Thyroid gland (tissue), 4 donors: Measurements from ENCODE around the gene KLF13. TPM values are rescaled to one million over a fixed set of nuclear protein-coding genes. Genes with fewer than 3 reads are reported as not detected.

Experiments used
- DNase-seq, 2 donors: peaks; one replicate each; pipeline ENCODE4 v3.0.0-alpha.2; 2019
- H3K27ac ChIP-seq, 3 donors: fragments of 200-600 bp; sonication (generic); 1 replicate in 2 of 3; 2 replicates in 1 of 3; pipeline ENCODE4 v1.5.1; 2016 to 2019; ENCODE audit warnings: mild to moderate bottlenecking in 1 of 3, moderate library complexity in 1 of 3
- H3K27me3 ChIP-seq: fragments of 200-600 bp; sonication (generic); one replicate; pipeline ENCODE4 v1.5.1; 2019
- H3K36me3 ChIP-seq, 2 donors: fragments of 200-600 bp; sonication (generic); one replicate each; pipeline ENCODE4 v1.5.1; 2016 to 2019
- H3K4me1 ChIP-seq, 2 donors: fragments of 200-600 bp; sonication (generic); one replicate each; pipeline ENCODE4 v1.5.1; 2017 to 2019
- H3K4me3 ChIP-seq, 3 donors: fragments of 200-600 bp; sonication (generic); replicated peaks in 1 of 3; 1 replicate in 2 of 3; 2 replicates in 1 of 3; pipeline ENCODE4 v1.5.1; 2016; ENCODE audit warnings: mild to moderate bottlenecking in 1 of 3
- H3K9me3 ChIP-seq: fragments of 200-600 bp; sonication (generic); one replicate; pipeline ENCODE4 v1.5.1; 2017
- POLR2A ChIP-seq, 2 donors: fragments of 450-650 bp; IDR thresholded peaks; one replicate each; pipeline ENCODE4 v1.6.1; 2017; ENCODE audit warnings: antibody characterized with exemption in 2 of 2, mild to moderate bottlenecking in 2 of 2, moderate library complexity in 1 of 2
- WGBS, 2 donors: methylation state at CpG; one replicate each; pipeline ENCODE4 v1.1.5; 2017; 5-methylcytosine and 5-hydroxymethylcytosine counted together
- intact Hi-C: fragments of 100-400 bp; cut with DNase I; formaldehyde crosslinking; loops from one replicate; pipeline ENCODE4 v1.15.1; 2023
- total RNA-seq, 4 donors: library from RNA; depleted of rRNA; stranded (reverse); fragments of >200 nt; gene quantifications; one replicate each; pipeline ENCODE4 v1.2.3, GENCODE V29; 2016
- TF ChIP-seq, protein P1 (sequence below), 6 experiments: fragments of 200-600 bp in 3 of 6; fragments of 450-650 bp in 3 of 6; sonication (generic) in 3 of 6; IDR thresholded peaks; one replicate each; pipeline ENCODE4 v1.5.1; 2016 to 2019; ENCODE audit warnings: antibody characterized with exemption in 6 of 6, mild to moderate bottlenecking in 2 of 6, inconsistent platforms in 1 of 6, moderate library complexity in 1 of 6

Gene KLF13
- total RNA-seq, 4 donors from 2014 or later, result 84.0 to 117 (median 97.6) TPM

DNA sequence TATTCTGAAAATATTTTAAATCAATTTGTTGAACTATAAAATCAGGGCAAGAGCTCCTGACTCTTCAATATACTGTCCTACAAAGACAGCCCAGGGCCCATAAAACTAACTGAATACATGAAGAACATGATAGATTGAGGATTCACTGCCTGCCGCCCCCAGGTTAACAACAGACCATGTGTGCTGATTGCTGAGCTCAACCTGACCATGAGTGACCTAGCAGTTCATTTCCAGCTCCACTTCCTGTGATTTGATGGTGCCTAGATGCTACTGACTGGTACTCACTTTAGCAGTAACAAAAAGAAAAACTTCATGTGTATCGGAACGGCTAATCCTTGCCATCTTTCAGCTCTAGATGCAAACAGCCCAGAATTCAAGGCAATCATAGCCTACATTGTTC is 9.6 kb upstream of the KLF13 start:
- no peak overlapping the region for H3K27ac ChIP-seq
- TF ChIP-seq, protein P1, sequence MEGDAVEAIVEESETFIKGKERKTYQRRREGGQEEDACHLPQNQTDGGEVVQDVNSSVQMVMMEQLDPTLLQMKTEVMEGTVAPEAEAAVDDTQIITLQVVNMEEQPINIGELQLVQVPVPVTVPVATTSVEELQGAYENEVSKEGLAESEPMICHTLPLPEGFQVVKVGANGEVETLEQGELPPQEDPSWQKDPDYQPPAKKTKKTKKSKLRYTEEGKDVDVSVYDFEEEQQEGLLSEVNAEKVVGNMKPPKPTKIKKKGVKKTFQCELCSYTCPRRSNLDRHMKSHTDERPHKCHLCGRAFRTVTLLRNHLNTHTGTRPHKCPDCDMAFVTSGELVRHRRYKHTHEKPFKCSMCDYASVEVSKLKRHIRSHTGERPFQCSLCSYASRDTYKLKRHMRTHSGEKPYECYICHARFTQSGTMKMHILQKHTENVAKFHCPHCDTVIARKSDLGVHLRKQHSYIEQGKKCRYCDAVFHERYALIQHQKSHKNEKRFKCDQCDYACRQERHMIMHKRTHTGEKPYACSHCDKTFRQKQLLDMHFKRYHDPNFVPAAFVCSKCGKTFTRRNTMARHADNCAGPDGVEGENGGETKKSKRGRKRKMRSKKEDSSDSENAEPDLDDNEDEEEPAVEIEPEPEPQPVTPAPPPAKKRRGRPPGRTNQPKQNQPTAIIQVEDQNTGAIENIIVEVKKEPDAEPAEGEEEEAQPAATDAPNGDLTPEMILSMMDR (IDR thresholded peaks at IDR 0.05), result no peak
- no peak for TF ChIP-seq POLR2A (IDR thresholded peaks at IDR 0.05)
- no peak overlapping the region for H3K4me3 ChIP-seq
- intact Hi-C loops, result no loop called here
- no peaks in the 10 kb centered on the region for H3K27me3 ChIP-seq
- H3K4me1 ChIP-seq, result no peaks in the 10 kb centered on the region
- no peaks in the 10 kb centered on the region for H3K9me3 ChIP-seq
- no peaks in the 10 kb centered on the region for H3K36me3 ChIP-seq
- DNase-seq, result no peak
- 88 to 90% methylated on average over 3 of the region's 3 CpGs for WGBS, 2 donors

DNA sequence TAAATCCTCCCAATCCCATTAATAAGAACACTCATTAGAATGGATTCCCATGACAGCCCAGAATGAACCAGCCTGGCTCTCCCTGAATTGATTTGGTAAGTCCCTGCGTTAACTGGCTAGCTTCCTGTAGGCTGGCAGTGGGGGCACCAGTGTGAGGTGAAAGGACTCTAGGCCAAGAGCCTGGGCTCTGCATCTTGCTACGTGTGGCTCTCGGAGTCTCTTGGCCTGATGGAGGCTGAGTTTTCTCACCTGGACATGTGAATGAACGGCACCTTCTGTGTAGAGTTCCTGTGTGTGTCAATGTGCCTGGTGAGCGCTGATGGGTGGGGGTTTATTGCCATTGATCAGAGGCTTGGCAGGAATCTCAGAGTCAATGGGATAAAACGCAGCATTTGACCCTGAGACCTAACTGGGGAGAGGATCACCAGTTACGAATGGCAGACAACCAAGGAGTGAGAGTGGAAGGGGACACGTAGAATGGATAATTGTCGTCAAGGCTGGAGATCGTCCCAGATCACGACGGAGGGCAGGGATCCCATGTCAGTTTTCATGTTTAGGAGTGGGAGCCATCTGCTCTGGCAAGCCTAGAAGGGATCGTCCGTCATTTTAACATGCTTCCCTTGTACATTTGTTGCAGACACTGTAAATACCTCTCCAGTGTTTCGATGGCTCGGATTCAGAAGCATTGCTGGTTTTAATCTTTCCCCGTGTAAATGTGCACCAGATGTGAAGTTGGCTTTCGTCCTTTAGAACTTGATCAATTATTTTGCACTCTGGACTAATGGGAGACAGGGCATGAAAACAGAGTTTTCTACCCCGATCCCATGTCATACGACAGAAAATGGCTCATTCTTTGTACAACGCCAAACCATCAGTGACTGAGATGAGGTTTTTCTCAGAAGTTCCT is 9.0 kb upstream of the KLF13 start:
- Histone ChIP-seq H3K27ac (no peak overlapping the region), H3K27me3 (no peaks in the 10 kb centered on the region), H3K9me3 (no peaks in the 10 kb centered on the region), H3K4me3 (no peak overlapping the region), H3K4me1 (no peaks in the 10 kb centered on the region), H3K36me3 (no peaks in the 10 kb centered on the region)
- TF ChIP-seq, protein P1 (IDR thresholded peaks at IDR 0.05), result no peak
- no peak for TF ChIP-seq POLR2A (IDR thresholded peaks at IDR 0.05)
- WGBS, 2 donors, result 81 to 85% methylated on average over 20 to 21 of the region's 21 CpGs
- intact Hi-C loops, result no loop called here
- DNase-seq, result no peak

DNA sequence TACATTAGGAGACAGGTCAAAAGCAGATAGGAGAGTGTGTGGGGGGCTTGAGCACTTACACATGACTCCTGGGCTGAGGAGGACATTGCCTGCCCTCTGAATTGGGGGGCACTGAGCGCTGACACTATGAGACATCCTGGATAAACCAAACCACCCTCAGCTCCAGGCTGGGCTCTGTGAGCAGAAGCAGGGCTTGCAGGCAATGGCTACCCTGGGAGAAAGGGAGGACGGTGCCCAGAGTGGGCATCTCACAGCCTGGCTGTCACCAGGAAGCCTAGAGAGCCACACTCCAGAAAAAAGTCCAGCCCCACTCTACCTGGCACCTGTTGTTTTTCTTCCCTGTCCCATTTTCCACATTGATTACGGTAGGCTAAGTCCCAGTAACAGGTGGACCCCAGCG is 8.2 kb upstream of the KLF13 start:
- no peaks in the 10 kb centered on the region for H3K9me3 ChIP-seq
- H3K4me1 ChIP-seq, result no peaks in the 10 kb centered on the region
- 90 to 94% methylated on average over 4 of the region's 4 CpGs for WGBS, 2 donors
- intact Hi-C loops, result no loop called here
- no peaks in the 10 kb centered on the region for H3K36me3 ChIP-seq
- H3K27me3 ChIP-seq, result no peaks in the 10 kb centered on the region
- no peak overlapping the region for H3K27ac ChIP-seq
- no peak for DNase-seq
- H3K4me3 ChIP-seq, result no peak overlapping the region
- TF ChIP-seq POLR2A (IDR thresholded peaks at IDR 0.05), result no peak
- TF ChIP-seq, protein P1 (IDR thresholded peaks at IDR 0.05), result no peak

DNA sequence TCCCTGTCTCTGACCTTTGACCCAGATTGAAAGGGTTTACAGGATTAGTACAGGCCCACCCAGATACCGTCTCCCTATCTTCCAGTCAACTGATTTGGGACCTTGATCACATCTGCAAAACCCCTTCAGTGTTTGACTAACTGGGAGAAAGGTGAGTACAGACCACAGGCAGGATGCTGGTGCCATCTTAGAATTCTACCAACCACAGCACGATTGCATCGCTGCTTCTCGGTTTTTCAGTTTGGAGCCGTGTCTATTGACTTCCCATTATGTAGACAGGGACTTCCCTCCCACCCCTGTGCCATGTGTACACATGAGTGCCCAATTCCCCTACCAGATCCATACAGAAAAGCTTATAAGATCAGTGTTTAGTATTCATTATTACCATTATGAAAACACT is 6.6 kb upstream of the KLF13 start:
- H3K27ac ChIP-seq, result no peak overlapping the region
- TF ChIP-seq, protein P1 (IDR thresholded peaks at IDR 0.05), result no peak
- no peaks in the 10 kb centered on the region for H3K27me3 ChIP-seq
- H3K4me3 ChIP-seq, result no peak overlapping the region
- intact Hi-C loops, result loop anchor here (5.0 to 10.0 kb wide), 3 partner anchors 117 to 165 kb away; no protein-coding TSS in a partner anchor
- no peak for DNase-seq
- WGBS, 2 donors, result 87 to 95% methylated on average over 5 of the region's 5 CpGs
- H3K4me1 ChIP-seq, result peaks cover 4 to 5% of the 10 kb centered on the region in 2 donors
- H3K9me3 ChIP-seq, result no peaks in the 10 kb centered on the region
- H3K36me3 ChIP-seq, result no peaks in the 10 kb centered on the region

DNA sequence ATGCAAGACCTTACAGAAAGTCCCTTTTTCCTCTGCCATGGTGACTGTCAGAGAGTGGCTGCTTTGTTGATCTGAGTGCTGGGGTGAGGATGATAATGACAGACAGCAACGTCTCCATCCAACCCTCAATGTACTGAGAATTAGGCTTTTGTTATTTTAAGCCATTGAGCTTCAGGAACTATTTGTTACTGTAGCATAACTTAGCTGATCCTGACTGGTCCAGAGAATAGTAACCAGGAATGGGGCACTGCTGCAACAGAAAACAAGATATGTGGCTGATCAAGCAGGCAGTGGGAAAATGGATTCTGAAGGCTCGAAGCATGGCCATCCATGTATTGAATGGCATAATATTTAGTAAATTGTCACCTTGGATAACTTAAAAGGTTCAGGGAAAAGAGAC is 5.2 kb upstream of the KLF13 start:
- H3K27ac ChIP-seq, result no peak overlapping the region
- 88 to 99% methylated on average over 2 of the region's 2 CpGs for WGBS, 2 donors
- intact Hi-C loops, result loop anchor here (5.0 to 10.0 kb wide), 3 partner anchors 116 to 163 kb away; no protein-coding TSS in a partner anchor
- H3K4me1 ChIP-seq, result peaks cover 8 to 9% of the 10 kb centered on the region in 2 donors
- H3K27me3 ChIP-seq, result no peaks in the 10 kb centered on the region
- H3K36me3 ChIP-seq, result no peaks in the 10 kb centered on the region
- no peaks in the 10 kb centered on the region for H3K9me3 ChIP-seq
- H3K4me3 ChIP-seq, result no peak overlapping the region
- TF ChIP-seq, protein P1 (IDR thresholded peaks at IDR 0.05), result no peak
- TF ChIP-seq POLR2A (IDR thresholded peaks at IDR 0.05), result no peak
- no peak for DNase-seq
